Naive thymus-derived CD4-positive, alpha-beta T cell (primary cell): ENCODE measurements around the gene SMIM10L1. TPM values are rescaled to one million over a fixed set of nuclear protein-coding genes. Genes with fewer than 3 reads are reported as not detected.

Source experiments
- ATAC-seq: fragments of 150-1000 bp; cut with Tn5 transposase; 2 replicates; pipeline ENCODE4 v1.10.0; 2021; ENCODE audit warnings: mild to moderate bottlenecking, moderate library complexity
- CTCF ChIA-PET: fragments of 350-600 bp; sonication (Branson Sonifier 250); formaldehyde crosslinking; loops from one replicate; lab custom pipeline; 2021; ENCODE audit warnings: antibody characterized with exemption; lab: Charles Lee
- POLR2A ChIA-PET: fragments of 350-600 bp; sonication (Branson Sonifier 250); formaldehyde crosslinking; loops from one replicate; lab custom pipeline; 2021; ENCODE audit warnings: antibody characterized with exemption, inconsistent platforms; lab: Charles Lee
- DNase-seq, 9 donors: peaks; one replicate each; pipeline versions ENCODE4 v3.0.0 to v3.0.0-alpha.2; 2020 to 2022; ENCODE audit warnings: mixed read lengths in 1 of 9
- H3K27ac ChIP-seq: one replicate; pipeline ENCODE4 v1.7.0; 2013; ENCODE audit warnings: mild to moderate bottlenecking, low read depth, low read length, moderate library complexity
- H3K27me3 ChIP-seq, 2 donors: one replicate each; pipeline ENCODE4 v1.7.0; 2013; ENCODE audit warnings: low read length in 2 of 2, mild to moderate bottlenecking in 2 of 2, moderate library complexity in 2 of 2; ENCODE audit not compliant: control insufficient read depth in 2 of 2, insufficient read depth in 2 of 2
- H3K36me3 ChIP-seq, 3 experiments: 1 replicate in 2 of 3; 2 replicates in 1 of 3; pipeline ENCODE4 v1.7.0; 2013; ENCODE audit warnings: low read length in 3 of 3, mild to moderate bottlenecking in 3 of 3, moderate library complexity in 1 of 3; ENCODE audit not compliant: insufficient read depth in 3 of 3, control insufficient read depth in 2 of 3
- H3K4me1 ChIP-seq, 2 donors: one replicate each; pipeline ENCODE4 v1.7.0; 2013; ENCODE audit warnings: low read length in 2 of 2, mild to moderate bottlenecking in 2 of 2, moderate library complexity in 1 of 2; ENCODE audit not compliant: control insufficient read depth in 2 of 2, insufficient read depth in 2 of 2
- H3K4me3 ChIP-seq: 2 replicates; pipeline ENCODE4 v1.7.0; 2013; ENCODE audit warnings: mild to moderate bottlenecking, low read length
- H3K9me3 ChIP-seq, 3 experiments: 1 replicate in 2 of 3; 2 replicates in 1 of 3; pipeline ENCODE4 v1.7.0; 2013; ENCODE audit warnings: low read length in 3 of 3; ENCODE audit not compliant: control insufficient read depth in 2 of 3
- H3K27ac Mint-ChIP-seq, 9 donors: one replicate each; pipeline ENCODE4 v1.8.0; 2020 to 2022; ENCODE audit warnings: mixed read lengths in 9 of 9, mild to moderate bottlenecking in 8 of 9, moderate library complexity in 5 of 9, inconsistent platforms in 2 of 9
- H3K27me3 Mint-ChIP-seq, 5 donors: one replicate each; pipeline ENCODE4 v1.8.0; 2021 to 2022; ENCODE audit warnings: mixed read lengths in 5 of 5, mild to moderate bottlenecking in 1 of 5
- H3K36me3 Mint-ChIP-seq, 5 donors: one replicate each; pipeline ENCODE4 v1.8.0; 2020 to 2022; ENCODE audit warnings: mixed read lengths in 5 of 5, mild to moderate bottlenecking in 3 of 5, inconsistent platforms in 1 of 5
- H3K4me1 Mint-ChIP-seq, 7 donors: one replicate each; pipeline ENCODE4 v1.8.0; 2020 to 2022; ENCODE audit warnings: mixed read lengths in 7 of 7, mild to moderate bottlenecking in 3 of 7, inconsistent platforms in 1 of 7
- H3K4me3 Mint-ChIP-seq, 10 donors: one replicate each; pipeline ENCODE4 v1.8.0; 2020 to 2022; ENCODE audit warnings: mild to moderate bottlenecking in 10 of 10, mixed read lengths in 10 of 10, moderate library complexity in 6 of 10, inconsistent platforms in 2 of 10
- H3K9me3 Mint-ChIP-seq, 11 donors: one replicate each; pipeline ENCODE4 v1.8.0; 2020 to 2022; ENCODE audit warnings: mixed read lengths in 11 of 11, mild to moderate bottlenecking in 4 of 11, inconsistent platforms in 1 of 11, moderate library complexity in 1 of 11
- intact Hi-C, 2 donors: fragments of 100-400 bp; cut with micrococcal nuclease; formaldehyde crosslinking; loops; one replicate each; pipeline ENCODE4 v1.15.1; 2023
- polyA plus RNA-seq, 2 donors: library from polyadenylated mRNA; unstranded; fragments of 300-500 nt; fragmentation: Illumina TruSeq; gene quantifications; one replicate each; pipeline ENCODE4 v1.2.3, GENCODE V29; 2021
- total RNA-seq, 6 experiments: library from RNA in 5 of 6; stranded (reverse) in 5 of 6; gene quantifications; 1 replicate in 5 of 6; 2 replicates in 1 of 6; pipeline ENCODE4 v1.2.3 and lab custom pipeline; 2021 to 2026

Gene SMIM10L1
- total and polyA plus RNA-seq, 7 experiments from 2014 or later, result 6.7 to 14.6 (median 8.5) TPM

GRCh38 chr12:11136075-11136474 is 34.9 kb upstream of the SMIM10L1 start:
- DNase-seq (no peak), ATAC-seq (no peak)
- Histone ChIP-seq H3K36me3 (no peaks in the 10 kb centered on the region), H3K4me3 (no peak overlapping the region), H3K4me1 (no peaks in the 10 kb centered on the region), H3K27me3 (no peaks in the 10 kb centered on the region), H3K9me3 (no peaks in the 10 kb centered on the region), H3K27ac (no peak overlapping the region)
- peaks cover 4 to 60% (median 45%) of the 10 kb centered on the region in 7 donors for H3K4me1 Mint-ChIP-seq
- ChIA-PET CTCF (no interaction called here), POLR2A (no interaction called here)
- H3K4me3 Mint-ChIP-seq, result no peak overlapping the region
- intact Hi-C loops, result no loop called here
- H3K27me3 Mint-ChIP-seq, result no peaks in the 10 kb centered on the region
- H3K36me3 Mint-ChIP-seq, result peaks cover 10 to 44% (median 24%) of the 10 kb centered on the region in 5 donors
- H3K9me3 Mint-ChIP-seq, result no peaks in the 10 kb centered on the region
- peak overlapping the region in 1 of 9 donors; percentile 32 for H3K27ac Mint-ChIP-seq

- no peaks in the 10 kb centered on the region for H3K4me1 ChIP-seq
- ChIA-PET CTCF (no interaction called here), POLR2A (no interaction called here)
- DNase-seq (no peak), ATAC-seq (no peak)
- peak overlapping the region in 2 of 9 donors; percentile 11 to 13 for H3K27ac Mint-ChIP-seq
- no peak overlapping the region for H3K4me3 ChIP-seq
- peaks cover 0 to 13% (median 0%) of the 10 kb centered on the region in 3 experiments for H3K9me3 ChIP-seq
- no peaks in the 10 kb centered on the region for H3K27me3 ChIP-seq
- H3K9me3 Mint-ChIP-seq, result peaks cover 4 to 39% (median 10%) of the 10 kb centered on the region in 11 donors
- H3K27me3 Mint-ChIP-seq, result no peaks in the 10 kb centered on the region
- H3K4me1 Mint-ChIP-seq, result peaks cover 0 to 53% (median 40%) of the 10 kb centered on the region in 7 donors
- H3K27ac ChIP-seq, result no peak overlapping the region
- peaks cover 16 to 61% (median 56%) of the 10 kb centered on the region in 5 donors for H3K36me3 Mint-ChIP-seq
- intact Hi-C loops, result no loop called here
- no peaks in the 10 kb centered on the region for H3K36me3 ChIP-seq
- H3K4me3 Mint-ChIP-seq, result no peak overlapping the region
These were observed 27.6 kb upstream of the SMIM10L1 start for GRCh38 chr12:11143352-11143751.

GRCh38 chr12:11144297-11144696 is 26.7 kb upstream of the SMIM10L1 start:
- no peak overlapping the region for H3K4me3 ChIP-seq
- no peak for ATAC-seq
- ChIA-PET CTCF (no interaction called here), POLR2A (no interaction called here)
- no peak for DNase-seq
- H3K27me3 ChIP-seq, result no peaks in the 10 kb centered on the region
- Mint-ChIP-seq H3K36me3 (peaks cover 19 to 57% (median 55%) of the 10 kb centered on the region in 5 donors), H3K4me3 (no peak overlapping the region), H3K27ac (no peak overlapping the region), H3K9me3 (peaks cover 4 to 39% (median 10%) of the 10 kb centered on the region in 11 donors), H3K4me1 (peaks cover 0 to 49% (median 36%) of the 10 kb centered on the region in 7 donors), H3K27me3 (no peaks in the 10 kb centered on the region)
- no peaks in the 10 kb centered on the region for H3K36me3 ChIP-seq
- H3K4me1 ChIP-seq, result no peaks in the 10 kb centered on the region
- intact Hi-C loops, result no loop called here
- H3K27ac ChIP-seq, result no peak overlapping the region
- peaks cover 0 to 13% (median 0%) of the 10 kb centered on the region in 3 experiments for H3K9me3 ChIP-seq

- Histone ChIP-seq H3K36me3 (peaks cover 0 to 4% (median 0%) of the 10 kb centered on the region in 3 experiments), H3K9me3 (peaks cover 0 to 13% (median 0%) of the 10 kb centered on the region in 3 experiments), H3K27ac (no peak overlapping the region), H3K4me3 (no peak overlapping the region), H3K4me1 (no peaks in the 10 kb centered on the region), H3K27me3 (no peaks in the 10 kb centered on the region)
- peaks cover 20 to 46% (median 42%) of the 10 kb centered on the region in 5 donors for H3K36me3 Mint-ChIP-seq
- POLR2A ChIA-PET, result no interaction called here
- no peak overlapping the region for H3K4me3 Mint-ChIP-seq
- intact Hi-C loops, result no loop called here
- no peaks in the 10 kb centered on the region for H3K27me3 Mint-ChIP-seq
- DNase-seq, result no peak
- CTCF ChIA-PET, result no interaction called here
- H3K4me1 Mint-ChIP-seq, result peaks cover 0 to 40% (median 23%) of the 10 kb centered on the region in 7 donors
- no peak overlapping the region for H3K27ac Mint-ChIP-seq
- ATAC-seq, result no peak
- peaks cover 5 to 50% (median 14%) of the 10 kb centered on the region in 11 donors for H3K9me3 Mint-ChIP-seq
These were observed 23.6 kb upstream of the SMIM10L1 start for GRCh38 chr12:11147420-11147819.

GRCh38 chr12:11150832-11151231 is 20.2 kb upstream of the SMIM10L1 start:
- POLR2A ChIA-PET, result no interaction called here
- Mint-ChIP-seq H3K27ac (no peak overlapping the region), H3K4me3 (no peak overlapping the region), H3K4me1 (peaks cover 3 to 27% (median 14%) of the 10 kb centered on the region in 7 donors), H3K9me3 (peaks cover under 1 to 33% (median 7%) of the 10 kb centered on the region in 11 donors), H3K27me3 (no peaks in the 10 kb centered on the region), H3K36me3 (peaks cover 9 to 45% (median 36%) of the 10 kb centered on the region in 5 donors)
- no peak overlapping the region for H3K27ac ChIP-seq
- intact Hi-C loops, result no loop called here
- H3K4me3 ChIP-seq, result no peak overlapping the region
- no peaks in the 10 kb centered on the region for H3K9me3 ChIP-seq
- DNase-seq, result no peak
- no peak for ATAC-seq
- CTCF ChIA-PET, result no interaction called here
- H3K4me1 ChIP-seq, result no peaks in the 10 kb centered on the region
- no peaks in the 10 kb centered on the region for H3K27me3 ChIP-seq
- H3K36me3 ChIP-seq, result peaks cover 0 to 4% (median 0%) of the 10 kb centered on the region in 3 experiments

DNA sequence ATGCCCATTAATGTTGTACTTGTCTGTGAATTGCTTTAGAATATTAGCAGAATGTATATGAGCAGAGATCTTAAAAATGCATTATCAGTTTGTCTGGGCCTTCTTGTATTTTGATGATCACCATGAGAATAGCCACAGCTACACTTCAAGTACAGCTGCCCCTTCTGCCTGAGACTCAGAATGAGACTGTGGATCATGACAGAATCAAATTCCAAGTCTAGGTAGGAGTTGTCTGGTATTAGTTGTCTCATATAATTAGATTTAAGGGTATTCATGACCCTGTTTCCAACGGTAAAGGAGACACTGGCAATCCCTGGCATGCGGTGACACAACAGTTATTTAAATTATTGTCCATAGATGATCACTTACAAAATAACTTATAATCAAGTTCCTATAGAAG is 18.3 kb upstream of the SMIM10L1 start:
- no peak overlapping the region for H3K27ac Mint-ChIP-seq
- no peak overlapping the region for H3K4me3 ChIP-seq
- peaks cover 9 to 52% (median 40%) of the 10 kb centered on the region in 5 donors for H3K36me3 Mint-ChIP-seq
- intact Hi-C loops, result no loop called here
- no peaks in the 10 kb centered on the region for H3K27me3 Mint-ChIP-seq
- H3K4me3 Mint-ChIP-seq, result no peak overlapping the region
- no peaks in the 10 kb centered on the region for H3K4me1 ChIP-seq
- ATAC-seq (no peak), DNase-seq (no peak)
- H3K36me3 ChIP-seq, result peaks cover 0 to 4% (median 0%) of the 10 kb centered on the region in 3 experiments
- H3K4me1 Mint-ChIP-seq, result peaks cover 3 to 26% (median 13%) of the 10 kb centered on the region in 7 donors
- ChIA-PET CTCF (no interaction called here), POLR2A (no interaction called here)
- peaks cover 4 to 33% (median 16%) of the 10 kb centered on the region in 11 donors for H3K9me3 Mint-ChIP-seq
- no peaks in the 10 kb centered on the region for H3K27me3 ChIP-seq
- H3K27ac ChIP-seq, result no peak overlapping the region
- H3K9me3 ChIP-seq, result no peaks in the 10 kb centered on the region

DNA sequence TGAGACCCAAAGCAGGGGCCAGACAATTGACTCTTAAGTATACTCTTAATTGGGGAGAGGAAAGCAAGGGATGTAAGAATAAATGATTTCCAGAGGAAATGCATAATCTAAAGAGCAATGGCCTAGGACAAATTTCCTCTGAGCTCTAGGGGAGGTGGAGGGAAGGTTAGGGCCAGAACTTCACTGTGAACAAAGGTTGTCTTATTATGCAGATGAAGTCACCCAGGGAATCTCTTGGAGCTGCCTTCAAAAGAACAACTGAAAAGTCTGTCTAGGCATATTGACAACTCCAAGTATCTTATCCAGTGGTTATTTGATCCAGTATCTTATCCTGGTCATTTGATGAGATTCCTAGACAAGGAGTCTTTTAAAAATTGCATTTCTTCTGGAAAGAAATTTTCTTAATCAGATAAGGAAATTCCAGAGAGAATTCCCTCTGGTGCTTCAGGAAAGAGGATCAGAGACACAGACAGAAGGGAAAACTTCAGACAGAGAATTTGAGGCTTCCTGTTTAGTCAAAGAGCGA is 16.5 kb upstream of the SMIM10L1 start:
- no peak for DNase-seq
- Histone ChIP-seq H3K27me3 (no peaks in the 10 kb centered on the region), H3K4me1 (no peaks in the 10 kb centered on the region), H3K27ac (no peak overlapping the region), H3K36me3 (peaks cover 0 to 4% (median 0%) of the 10 kb centered on the region in 3 experiments), H3K9me3 (no peaks in the 10 kb centered on the region), H3K4me3 (no peak overlapping the region)
- Mint-ChIP-seq H3K4me1 (peaks cover 5 to 38% (median 22%) of the 10 kb centered on the region in 7 donors), H3K36me3 (peaks cover 15 to 65% (median 50%) of the 10 kb centered on the region in 5 donors), H3K27me3 (no peaks in the 10 kb centered on the region), H3K4me3 (no peak overlapping the region), H3K27ac (no peak overlapping the region), H3K9me3 (peaks cover 2 to 33% (median 14%) of the 10 kb centered on the region in 11 donors)
- CTCF ChIA-PET, result no interaction called here
- intact Hi-C loops, result no loop called here
- ATAC-seq, result no peak
- POLR2A ChIA-PET, result no interaction called here
